Right atrium auricular region (tissue), 2 donors: ENCODE measurements around the gene BLTP1. TPM values are rescaled to one million over a fixed set of nuclear protein-coding genes. Genes with fewer than 3 reads are reported as not detected.
A peak's percentile ranks its signal among the peaks of the same experiment; 100 is the strongest.

Experiments
- DNase-seq: peaks from one replicate; pipeline ENCODE4 v3.0.0-alpha.2; 2019; ENCODE audit warnings: low spot score
- H3K27ac ChIP-seq, 2 donors: fragments of 200-600 bp; sonication (generic); 1 replicate in 1 of 2; 2 replicates in 1 of 2; pipeline ENCODE4 v1.5.1; 2016 to 2019
- H3K27me3 ChIP-seq, 2 donors: fragments of 200-600 bp; sonication (generic); one replicate each; pipeline versions ENCODE4 v1.5.1 to v1.6.0; 2017 to 2019
- H3K36me3 ChIP-seq: fragments of 200-600 bp; sonication (generic); one replicate; pipeline ENCODE4 v1.5.1; 2016
- H3K4me1 ChIP-seq, 2 donors: fragments of 200-600 bp; sonication (generic); one replicate each; pipeline versions ENCODE4 v1.5.1 to v1.6.0; 2017 to 2019
- H3K4me3 ChIP-seq, 2 donors: fragments of 200-600 bp; sonication (generic); 1 replicate in 1 of 2; 2 replicates in 1 of 2; pipeline ENCODE4 v1.5.1; 2017 to 2019; ENCODE audit warnings: mild to moderate bottlenecking in 1 of 2, moderate library complexity in 1 of 2
- H3K9me3 ChIP-seq, 2 donors: fragments of 200-600 bp; sonication (generic); one replicate each; pipeline ENCODE4 v1.5.1; 2019
- CTCF ChIP-seq, 2 donors: fragments of 200-600 bp; sonication (generic); IDR thresholded peaks; one replicate each; pipeline ENCODE4 v1.5.1; 2019; ENCODE audit warnings: antibody characterized with exemption in 2 of 2
- total RNA-seq, 2 donors: library from RNA; depleted of rRNA; stranded (reverse); fragments of >200 nt; gene quantifications; one replicate each; pipeline ENCODE4 v1.1.0, GENCODE V29; 2016

Gene BLTP1
- total RNA-seq, 2 donors from 2014 or later = 55.2 to 71.2 TPM

GRCh38 chr4:122139139-122139538 lies 13.0 kb upstream of the BLTP1 start:
- Histone ChIP-seq H3K36me3 (no peaks in the 10 kb centered on the region), H3K27me3 (no peaks in the 10 kb centered on the region), H3K4me3 (no peak overlapping the region), H3K9me3 (no peaks in the 10 kb centered on the region), H3K27ac (no peak overlapping the region), H3K4me1 (no peaks in the 10 kb centered on the region)
- no peak for TF ChIP-seq CTCF (IDR thresholded peaks at IDR 0.05)
- no peak for DNase-seq

- TF ChIP-seq CTCF (IDR thresholded peaks at IDR 0.05) = no peak
- H3K4me3 ChIP-seq = no peak overlapping the region
- H3K27me3 ChIP-seq = no peaks in the 10 kb centered on the region
- H3K4me1 ChIP-seq = no peaks in the 10 kb centered on the region
- no peaks in the 10 kb centered on the region for H3K36me3 ChIP-seq
- no peak for DNase-seq
- H3K27ac ChIP-seq = no peak overlapping the region
- H3K9me3 ChIP-seq = no peaks in the 10 kb centered on the region
Observed at GRCh38 chr4:122140834-122141233, 11.3 kb upstream of the BLTP1 start.

- H3K27ac ChIP-seq = no peak overlapping the region
- no peaks in the 10 kb centered on the region for H3K36me3 ChIP-seq
- H3K4me1 ChIP-seq = no peaks in the 10 kb centered on the region
- DNase-seq = no peak
- no peaks in the 10 kb centered on the region for H3K27me3 ChIP-seq
- no peak for TF ChIP-seq CTCF (IDR thresholded peaks at IDR 0.05)
- H3K4me3 ChIP-seq = no peak overlapping the region
- no peaks in the 10 kb centered on the region for H3K9me3 ChIP-seq
Observed at GRCh38 chr4:122142687-122143086, 9.4 kb upstream of the BLTP1 start.

- no peak overlapping the region for H3K27ac ChIP-seq
- H3K4me3 ChIP-seq = no peak overlapping the region
- H3K9me3 ChIP-seq = no peaks in the 10 kb centered on the region
- no peak for TF ChIP-seq CTCF (IDR thresholded peaks at IDR 0.05)
- no peaks in the 10 kb centered on the region for H3K36me3 ChIP-seq
- H3K4me1 ChIP-seq = peaks cover 0 to 11% of the 10 kb centered on the region in 2 donors
- no peak for DNase-seq
- H3K27me3 ChIP-seq = no peaks in the 10 kb centered on the region
Observed at GRCh38 chr4:122146652-122147051, 5.5 kb upstream of the BLTP1 start.

- no peaks in the 10 kb centered on the region for H3K27me3 ChIP-seq
- no peak for TF ChIP-seq CTCF (IDR thresholded peaks at IDR 0.05)
- DNase-seq = no peak
- peak overlapping the region in 1 of 2 donors; percentile 93 for H3K27ac ChIP-seq
- H3K36me3 ChIP-seq = no peaks in the 10 kb centered on the region
- H3K4me3 ChIP-seq = no peak overlapping the region
- no peaks in the 10 kb centered on the region for H3K9me3 ChIP-seq
- peaks cover 0 to 16% of the 10 kb centered on the region in 2 donors for H3K4me1 ChIP-seq
Observed at GRCh38 chr4:122150931-122151330, 1.2 kb upstream of the BLTP1 start.

- peak overlapping the region; percentile 92 to 93 for H3K27ac ChIP-seq
- TF ChIP-seq CTCF (IDR thresholded peaks at IDR 0.05) = no peak
- no peaks in the 10 kb centered on the region for H3K36me3 ChIP-seq
- no peaks in the 10 kb centered on the region for H3K9me3 ChIP-seq
- no peaks in the 10 kb centered on the region for H3K27me3 ChIP-seq
- DNase-seq = peak; percentile 61
- peak overlapping the region; percentile 75 to 88 for H3K4me3 ChIP-seq
- H3K4me1 ChIP-seq = peaks cover 0 to 16% of the 10 kb centered on the region in 2 donors
Observed at GRCh38 chr4:122152711-122153226, 638 bp downstream of the BLTP1 start.
